Ovary (tissue), 9 donors: ENCODE measurements around the gene NHLRC4. TPM values are rescaled to one million over a fixed set of nuclear protein-coding genes. Genes with fewer than 3 reads are reported as not detected.
A peak's percentile ranks its signal among the peaks of the same experiment; 100 is the strongest.

Experiments
- DNase-seq, 5 donors: peaks; one replicate each; pipeline ENCODE4 v3.0.0-alpha.2; 2019 to 2020
- H3K27ac ChIP-seq, 2 donors: fragments of 200-600 bp; one replicate each; pipeline versions ENCODE4 v1.5.1 to v1.8.0; 2019 to 2022
- H3K27me3 ChIP-seq: fragments of 200-600 bp; one replicate; pipeline ENCODE4 v1.8.0; 2022
- H3K36me3 ChIP-seq: fragments of 200-600 bp; sonication (generic); one replicate; pipeline ENCODE4 v1.5.1; 2019
- H3K4me1 ChIP-seq: one replicate; pipeline ENCODE4 v1.8.1; 2013; ENCODE audit warnings: mild to moderate bottlenecking, moderate library complexity; ENCODE audit not compliant: insufficient read depth
- H3K4me3 ChIP-seq: fragments of 200-600 bp; sonication (generic); one replicate; pipeline ENCODE4 v1.5.1; 2017
- H3K9me3 ChIP-seq, 2 donors: fragments of 200-600 bp in 1 of 2; sonication (generic) in 1 of 2; one replicate each; pipeline versions ENCODE4 v1.5.1 to v1.8.1; 2013 to 2019; ENCODE audit warnings: mild to moderate bottlenecking in 1 of 2, moderate library complexity in 1 of 2
- EP300 ChIP-seq: sonication (generic); formaldehyde crosslinking; IDR thresholded peaks from one replicate; pipeline ENCODE4 v1.6.1; 2017; ENCODE audit warnings: antibody characterized with exemption
- POLR2A ChIP-seq: fragments of 450-650 bp; IDR thresholded peaks from one replicate; pipeline ENCODE4 v1.6.1; 2017; ENCODE audit warnings: antibody characterized with exemption, mild to moderate bottlenecking, moderate library complexity
- WGBS, 3 donors: extraction: QIAGEN DNeasy Blood & Tissue Kit in 1 of 3; methylation state at CpG; one replicate each; pipeline versions ENCODE4 v1.1.5 to v1.1.7; 2013 to 2017; 5-methylcytosine and 5-hydroxymethylcytosine counted together
- intact Hi-C, 4 donors: fragments of 100-400 bp; cut with DNase I; formaldehyde crosslinking; loops; one replicate each; pipeline versions ENCODE4 v1.11.0 to v1.15.1; 2022 to 2023
- polyA plus RNA-seq, 2 donors: library from polyadenylated mRNA; stranded (reverse); fragments of 200-250 nt in 1 of 2; fragments of 350-450 nt in 1 of 2; fragmentation: Illumina TruSeq in 1 of 2; extraction: RNeasy Lipid Tissue Mini Kit (QIAGEN cat#74804) in 1 of 2; gene quantifications; one replicate each; pipeline ENCODE4 v1.2.3, GENCODE V29; 2013 to 2014
- total RNA-seq, 7 donors: library from RNA; depleted of rRNA in 2 of 7; stranded (reverse); fragments of >200 nt in 2 of 7; fragmentation: NEBNext Ultra II Directional in 3 of 7; extraction: Animal tissue kit (Norgen Biotek cat#: 25700) in 3 of 7; gene quantifications; one replicate each; pipeline versions ENCODE4 v1.1.0 to v1.2.4, GENCODE V29; 2016 to 2023
- TF ChIP-seq, protein P1 (sequence below), 3 donors: fragments of 450-650 bp in 2 of 3; fragments of 200-600 bp in 1 of 3; IDR thresholded peaks; one replicate each; pipeline versions ENCODE4 v1.5.1 to v1.8.0; 2016 to 2022; ENCODE audit warnings: antibody characterized with exemption in 3 of 3, mild to moderate bottlenecking in 1 of 3
- donor health status: DM: no; HTN: no; CAD: no; lungs with moderate emphysema.
- donor health status: DM: no; HTN: no; CAD: no.
- donor health status: Bipolar disorder and iron deficiency.
- donor health status: DM: yes; HTN: yes; CAD: no.
- donor health status: DM: no; HTN: no; CAD: no.
- donor health status: DM: yes; HTN: yes; CAD: no.

The NHLRC4 gene
- total and polyA plus RNA-seq, 9 donors = 0.53 to 15.4 (median 5.0) TPM

DNA sequence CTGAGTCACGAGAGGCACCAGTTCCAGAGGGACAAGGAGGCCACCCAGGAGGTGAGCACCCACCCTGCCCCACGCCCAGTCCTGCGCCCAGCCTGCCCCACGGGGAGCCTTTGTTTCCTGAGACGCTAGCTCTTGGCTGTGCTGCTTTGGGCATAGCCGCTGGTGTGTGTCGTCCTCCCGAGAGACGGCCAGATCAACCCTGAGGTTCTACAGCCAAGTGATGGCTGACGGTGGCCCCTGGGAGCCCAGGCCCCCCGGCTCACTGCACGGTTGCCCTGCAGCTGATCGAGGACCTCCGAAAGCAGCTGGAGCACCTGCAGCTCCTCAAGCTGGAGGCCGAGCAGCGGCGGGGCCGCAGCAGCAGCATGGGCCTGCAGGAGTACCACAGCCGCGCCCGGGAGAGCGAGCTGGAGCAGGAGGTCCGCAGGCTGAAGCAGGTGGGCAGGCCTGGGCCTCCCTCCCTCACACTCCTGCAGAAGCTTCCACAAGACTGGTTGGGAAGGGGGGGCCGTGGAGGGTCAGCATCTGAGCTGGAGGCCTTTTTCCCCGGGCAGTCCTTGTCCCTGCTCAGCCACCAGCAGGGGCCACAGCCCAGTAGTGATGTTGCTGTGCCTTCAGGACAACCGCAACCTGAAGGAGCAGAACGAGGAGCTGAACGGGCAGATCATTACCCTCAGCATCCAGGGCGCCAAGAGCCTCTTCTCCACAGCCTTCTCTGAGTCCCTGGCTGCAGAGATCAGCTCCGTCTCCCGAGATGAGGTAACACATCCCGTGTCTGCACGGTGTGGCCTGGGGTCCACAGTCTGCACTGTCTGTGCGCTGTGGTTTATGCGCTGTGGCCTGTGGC, 46.7 kb upstream of the NHLRC4 start:
- Histone ChIP-seq H3K4me1 (peaks cover 4% of the 10 kb centered on the region), H3K27me3 (no peaks in the 10 kb centered on the region), H3K27ac (no peak overlapping the region), H3K4me3 (no peak overlapping the region), H3K36me3 (no peaks in the 10 kb centered on the region), H3K9me3 (no peaks in the 10 kb centered on the region)
- TF ChIP-seq POLR2A (no peak), EP300 (no peak)
- TF ChIP-seq, protein P1, sequence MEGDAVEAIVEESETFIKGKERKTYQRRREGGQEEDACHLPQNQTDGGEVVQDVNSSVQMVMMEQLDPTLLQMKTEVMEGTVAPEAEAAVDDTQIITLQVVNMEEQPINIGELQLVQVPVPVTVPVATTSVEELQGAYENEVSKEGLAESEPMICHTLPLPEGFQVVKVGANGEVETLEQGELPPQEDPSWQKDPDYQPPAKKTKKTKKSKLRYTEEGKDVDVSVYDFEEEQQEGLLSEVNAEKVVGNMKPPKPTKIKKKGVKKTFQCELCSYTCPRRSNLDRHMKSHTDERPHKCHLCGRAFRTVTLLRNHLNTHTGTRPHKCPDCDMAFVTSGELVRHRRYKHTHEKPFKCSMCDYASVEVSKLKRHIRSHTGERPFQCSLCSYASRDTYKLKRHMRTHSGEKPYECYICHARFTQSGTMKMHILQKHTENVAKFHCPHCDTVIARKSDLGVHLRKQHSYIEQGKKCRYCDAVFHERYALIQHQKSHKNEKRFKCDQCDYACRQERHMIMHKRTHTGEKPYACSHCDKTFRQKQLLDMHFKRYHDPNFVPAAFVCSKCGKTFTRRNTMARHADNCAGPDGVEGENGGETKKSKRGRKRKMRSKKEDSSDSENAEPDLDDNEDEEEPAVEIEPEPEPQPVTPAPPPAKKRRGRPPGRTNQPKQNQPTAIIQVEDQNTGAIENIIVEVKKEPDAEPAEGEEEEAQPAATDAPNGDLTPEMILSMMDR (IDR thresholded peaks at IDR 0.05) = no peak
- WGBS, 3 donors = 92 to 96% (median 93%) methylated on average over 32 to 35 of the region's 35 CpGs
- intact Hi-C loops = loop anchor here in 1 of 4 donors (10.0 kb wide), 1 partner anchor 1165 kb away; no protein-coding TSS in a partner anchor
- DNase-seq = no peak

GRCh38 chr16:520847-521246, 46.0 kb upstream of the NHLRC4 start:
- Histone ChIP-seq H3K4me1 (peaks cover 1% of the 10 kb centered on the region), H3K4me3 (no peak overlapping the region), H3K36me3 (no peaks in the 10 kb centered on the region), H3K9me3 (no peaks in the 10 kb centered on the region), H3K27ac (no peak overlapping the region), H3K27me3 (no peaks in the 10 kb centered on the region)
- TF ChIP-seq, protein P1 (IDR thresholded peaks at IDR 0.05) = no peak
- TF ChIP-seq POLR2A (no peak), EP300 (no peak)
- 88 to 97% (median 91%) methylated on average over 13 of the region's 13 CpGs for WGBS, 3 donors
- DNase-seq = peak in 2 of 5 donors; percentile 21 to 25
- intact Hi-C loops = loop anchor here in 1 of 4 donors (10.0 kb wide), 1 partner anchor 1164 kb away; no protein-coding TSS in a partner anchor

DNA sequence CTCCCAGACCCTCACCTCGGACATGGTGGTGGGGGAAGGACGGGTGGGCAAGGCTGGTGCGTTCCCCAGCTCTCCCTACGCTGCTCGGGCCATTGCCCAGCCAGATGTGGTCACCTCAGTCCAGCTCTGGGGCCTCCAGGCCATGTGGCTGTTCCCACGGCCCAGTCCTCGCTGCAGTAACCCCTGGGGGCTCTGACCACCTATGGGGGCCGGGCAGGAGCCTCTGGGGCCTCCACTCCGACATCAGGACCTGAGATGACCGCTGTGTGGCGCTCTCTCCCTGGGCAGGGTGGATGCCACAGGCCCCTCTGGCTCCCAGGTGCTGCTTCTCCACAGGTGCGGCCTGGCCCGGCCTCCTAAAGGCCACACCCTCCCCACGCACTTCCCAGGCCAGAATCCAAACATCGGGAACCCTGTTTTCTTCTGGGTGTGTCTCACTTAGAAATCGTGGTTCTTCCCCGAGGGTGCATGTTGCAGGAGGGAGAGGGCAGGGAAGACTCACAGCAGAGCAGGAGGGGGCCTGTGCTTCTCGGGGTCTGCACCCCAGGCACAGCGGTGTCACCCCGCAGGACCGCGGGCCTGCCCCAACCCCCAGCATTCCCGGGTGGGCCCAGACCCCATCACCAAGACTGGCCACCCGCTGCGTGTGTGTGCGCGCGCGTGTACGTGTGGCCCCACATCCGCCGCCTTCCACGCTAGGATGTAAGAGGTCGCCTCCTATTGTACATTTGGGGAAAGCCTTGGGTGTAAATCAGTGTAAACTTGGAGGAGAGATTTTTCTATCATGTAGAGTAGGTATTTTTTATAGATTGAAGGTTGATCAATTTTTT, 45.2 kb upstream of the NHLRC4 start:
- peak in 1 of 5 donors; percentile 35 for DNase-seq
- intact Hi-C loops = loop anchor here in 1 of 4 donors (10.0 kb wide), 1 partner anchor 1163 kb away; no protein-coding TSS in a partner anchor
- TF ChIP-seq POLR2A = no peak
- TF ChIP-seq EP300 = no peak
- TF ChIP-seq, protein P1 (IDR thresholded peaks at IDR 0.05) = no peak
- Histone ChIP-seq H3K27me3 (no peaks in the 10 kb centered on the region), H3K27ac (no peak overlapping the region), H3K4me3 (no peak overlapping the region), H3K36me3 (no peaks in the 10 kb centered on the region), H3K4me1 (peaks cover 6% of the 10 kb centered on the region), H3K9me3 (no peaks in the 10 kb centered on the region)
- WGBS, 3 donors = 77 to 82% (median 81%) methylated on average over 33 to 34 of the region's 34 CpGs

DNA sequence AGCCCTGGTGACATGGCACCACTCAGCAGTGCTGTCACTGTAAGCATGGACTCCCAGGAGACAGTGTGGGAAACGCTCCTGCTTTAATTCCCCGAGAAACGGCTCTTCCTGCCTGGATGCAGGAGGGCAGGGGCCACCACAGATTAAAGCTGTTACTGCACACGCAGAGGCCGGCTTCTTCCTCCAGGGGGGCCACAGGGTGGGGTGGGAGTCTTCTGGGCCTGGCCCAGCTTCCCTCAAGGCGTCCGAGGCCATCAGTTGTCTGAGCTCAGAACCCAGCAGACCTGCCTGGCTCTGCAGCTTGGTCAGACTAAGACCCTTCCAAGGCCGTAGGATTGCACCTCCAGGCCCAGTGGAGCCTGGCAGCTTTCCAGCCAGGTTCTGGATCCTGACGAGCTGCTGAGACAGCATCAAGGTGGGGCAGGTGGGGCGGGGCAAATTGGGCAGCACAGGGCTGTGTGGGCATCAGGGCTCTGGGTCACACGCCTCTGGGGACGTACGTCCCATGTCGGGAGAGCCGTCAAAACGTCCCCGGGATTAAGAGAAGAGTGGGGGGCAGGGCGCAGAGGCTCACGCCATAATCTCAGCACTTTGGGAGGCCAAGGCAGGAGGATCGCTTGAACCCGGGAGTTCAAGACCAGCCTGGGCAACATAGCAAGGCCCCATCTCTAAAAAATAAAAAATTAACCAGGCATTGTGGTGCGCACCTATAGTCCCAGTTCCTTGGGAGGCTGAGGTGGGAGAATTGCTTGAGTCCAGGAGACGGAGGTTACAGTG, 44.3 kb upstream of the NHLRC4 start:
- intact Hi-C loops = loop anchor here in 1 of 4 donors (10.0 kb wide), 1 partner anchor 1162 kb away; no protein-coding TSS in a partner anchor
- TF ChIP-seq, protein P1 (IDR thresholded peaks at IDR 0.05) = no peak
- TF ChIP-seq POLR2A (no peak), EP300 (no peak)
- Histone ChIP-seq H3K36me3 (no peaks in the 10 kb centered on the region), H3K27ac (no peak overlapping the region), H3K4me3 (no peak overlapping the region), H3K4me1 (peaks cover 6% of the 10 kb centered on the region), H3K9me3 (no peaks in the 10 kb centered on the region), H3K27me3 (no peaks in the 10 kb centered on the region)
- 71 to 74% (median 73%) methylated on average over 23 of the region's 23 CpGs for WGBS, 3 donors
- DNase-seq = peak in 3 of 5 donors; percentile 44 to 60 (median 56)
